Thyroid gland (tissue), 4 donors: ENCODE results near the gene LSM5.

ENCODE experiments used
- POLR2A ChIP-seq, 2 donors: fragments of 450-650 bp; IDR thresholded peaks; one replicate each; pipeline ENCODE4 v1.6.1; 2017; ENCODE audit warnings: antibody characterized with exemption in 2 of 2, mild to moderate bottlenecking in 2 of 2, moderate library complexity in 1 of 2
- TF ChIP-seq, protein P1 (sequence below), 6 experiments: fragments of 200-600 bp in 3 of 6; fragments of 450-650 bp in 3 of 6; sonication (generic) in 3 of 6; IDR thresholded peaks; one replicate each; pipeline ENCODE4 v1.5.1; 2016 to 2019; ENCODE audit warnings: antibody characterized with exemption in 6 of 6, mild to moderate bottlenecking in 2 of 6, inconsistent platforms in 1 of 6, moderate library complexity in 1 of 6

DNA sequence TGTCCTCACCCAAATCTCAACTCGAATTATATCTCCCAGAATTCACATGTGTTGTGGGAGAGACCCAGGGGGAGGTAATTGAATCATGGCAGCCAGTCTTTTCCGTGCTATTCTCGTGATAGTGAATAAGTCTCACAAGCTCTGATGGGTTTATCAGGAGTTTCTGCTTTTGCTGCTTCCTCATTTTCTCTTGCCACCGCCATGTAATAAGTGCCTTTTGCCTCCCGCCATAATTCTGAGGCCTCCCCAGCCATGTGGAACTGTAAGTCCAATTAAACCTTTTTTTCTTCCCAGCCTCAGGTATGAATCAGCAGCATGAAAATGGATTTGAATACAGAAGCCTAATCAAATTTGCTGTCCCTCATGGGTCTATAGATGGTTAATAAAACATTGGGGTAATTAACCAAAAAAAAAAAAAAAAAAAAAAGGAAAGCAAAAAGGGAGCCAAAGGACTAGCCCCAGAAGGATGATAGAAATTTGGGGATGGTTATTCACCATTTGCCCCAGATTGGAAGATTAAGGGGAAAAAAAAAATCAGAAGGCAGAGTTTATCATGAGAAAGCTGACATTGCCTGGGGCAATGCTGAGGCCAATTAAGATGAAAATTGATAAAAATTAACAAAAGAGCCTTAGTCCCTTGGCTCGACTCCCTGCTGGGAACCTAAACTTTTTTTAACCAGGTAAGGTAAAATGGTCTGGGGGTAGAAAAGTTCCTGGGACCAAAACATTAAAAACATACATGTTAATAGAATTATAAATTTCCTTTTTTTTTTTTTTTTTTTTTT is 32.8 kb upstream of the LSM5 start:
- TF ChIP-seq POLR2A (IDR thresholded peaks at IDR 0.05) = no peak
- TF ChIP-seq, protein P1, sequence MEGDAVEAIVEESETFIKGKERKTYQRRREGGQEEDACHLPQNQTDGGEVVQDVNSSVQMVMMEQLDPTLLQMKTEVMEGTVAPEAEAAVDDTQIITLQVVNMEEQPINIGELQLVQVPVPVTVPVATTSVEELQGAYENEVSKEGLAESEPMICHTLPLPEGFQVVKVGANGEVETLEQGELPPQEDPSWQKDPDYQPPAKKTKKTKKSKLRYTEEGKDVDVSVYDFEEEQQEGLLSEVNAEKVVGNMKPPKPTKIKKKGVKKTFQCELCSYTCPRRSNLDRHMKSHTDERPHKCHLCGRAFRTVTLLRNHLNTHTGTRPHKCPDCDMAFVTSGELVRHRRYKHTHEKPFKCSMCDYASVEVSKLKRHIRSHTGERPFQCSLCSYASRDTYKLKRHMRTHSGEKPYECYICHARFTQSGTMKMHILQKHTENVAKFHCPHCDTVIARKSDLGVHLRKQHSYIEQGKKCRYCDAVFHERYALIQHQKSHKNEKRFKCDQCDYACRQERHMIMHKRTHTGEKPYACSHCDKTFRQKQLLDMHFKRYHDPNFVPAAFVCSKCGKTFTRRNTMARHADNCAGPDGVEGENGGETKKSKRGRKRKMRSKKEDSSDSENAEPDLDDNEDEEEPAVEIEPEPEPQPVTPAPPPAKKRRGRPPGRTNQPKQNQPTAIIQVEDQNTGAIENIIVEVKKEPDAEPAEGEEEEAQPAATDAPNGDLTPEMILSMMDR (IDR thresholded peaks at IDR 0.05) = no peak
